DND-41 (cell line): ENCODE measurements around the gene BTN3A1.

Experiments
- CTCF ChIP-seq: IDR thresholded peaks from 2 replicates; pipeline ENCODE4 v1.5.1; 2012; ENCODE audit warnings: borderline replicate concordance, low read length, moderate library complexity, mild to moderate bottlenecking; ENCODE audit not compliant: poor library complexity, severe bottlenecking; ENCODE audit errors: extremely low read depth
- EZH2 ChIP-seq: IDR thresholded peaks from 3 replicates; pipeline ENCODE4 v1.6.1; 2012; ENCODE audit warnings: borderline replicate concordance, low read depth, mild to moderate bottlenecking, moderate library complexity, low read length, inconsistent platforms; ENCODE audit not compliant: severe bottlenecking

- TF ChIP-seq CTCF (no peak), EZH2 (no peak)
Measured at GRCh38 chr6:26452631-26453235, 50.7 kb downstream of the BTN3A1 start.
